ENCODE measurements around the gene TMEM51.

DNA sequence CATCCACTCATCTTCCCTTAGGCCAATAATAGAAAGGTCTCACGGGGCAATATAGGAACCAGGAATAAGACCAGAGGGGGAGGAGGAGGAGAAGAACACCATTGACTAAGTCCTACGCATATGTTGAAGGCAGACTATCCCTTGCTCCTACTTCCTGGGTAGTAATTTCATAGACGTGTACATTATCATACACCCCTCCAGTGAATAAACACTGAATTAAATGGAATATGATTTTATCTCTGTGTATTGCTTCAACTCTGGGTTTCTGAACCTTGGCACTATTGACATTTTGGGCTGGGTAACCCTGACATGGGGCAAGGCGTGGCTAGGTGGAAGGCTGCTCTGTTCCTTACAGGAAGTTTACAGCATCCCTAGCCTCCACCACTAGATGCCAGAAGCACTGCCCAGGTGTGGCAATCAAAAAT, 76.2 kb downstream of the TMEM51 start:
- TF ChIP-seq POLR2A (IDR thresholded peaks at IDR 0.05) (no peak), POLR2AphosphoS5 (IDR thresholded peaks at IDR 0.05) (no peak)
- TF ChIP-seq, protein P1, sequence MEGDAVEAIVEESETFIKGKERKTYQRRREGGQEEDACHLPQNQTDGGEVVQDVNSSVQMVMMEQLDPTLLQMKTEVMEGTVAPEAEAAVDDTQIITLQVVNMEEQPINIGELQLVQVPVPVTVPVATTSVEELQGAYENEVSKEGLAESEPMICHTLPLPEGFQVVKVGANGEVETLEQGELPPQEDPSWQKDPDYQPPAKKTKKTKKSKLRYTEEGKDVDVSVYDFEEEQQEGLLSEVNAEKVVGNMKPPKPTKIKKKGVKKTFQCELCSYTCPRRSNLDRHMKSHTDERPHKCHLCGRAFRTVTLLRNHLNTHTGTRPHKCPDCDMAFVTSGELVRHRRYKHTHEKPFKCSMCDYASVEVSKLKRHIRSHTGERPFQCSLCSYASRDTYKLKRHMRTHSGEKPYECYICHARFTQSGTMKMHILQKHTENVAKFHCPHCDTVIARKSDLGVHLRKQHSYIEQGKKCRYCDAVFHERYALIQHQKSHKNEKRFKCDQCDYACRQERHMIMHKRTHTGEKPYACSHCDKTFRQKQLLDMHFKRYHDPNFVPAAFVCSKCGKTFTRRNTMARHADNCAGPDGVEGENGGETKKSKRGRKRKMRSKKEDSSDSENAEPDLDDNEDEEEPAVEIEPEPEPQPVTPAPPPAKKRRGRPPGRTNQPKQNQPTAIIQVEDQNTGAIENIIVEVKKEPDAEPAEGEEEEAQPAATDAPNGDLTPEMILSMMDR (IDR thresholded peaks at IDR 0.05 in 8 of 11, conservative IDR thresholded peaks at IDR 0.05 in 3 of 11), result no peak

Measured in spleen (tissue), 7 donors.